ENCODE results near the gene AOC3. TPM values are rescaled to one million over a fixed set of nuclear protein-coding genes. Genes with fewer than 3 reads are reported as not detected.
"Not testable (repeated sequence)": the region's sequence is repeated elsewhere in the genome, so short reads cannot be mapped to it uniquely, and the experiment has no call there.

AOC3 gene
- polyA plus RNA-seq, 1 donor, result 27.0 TPM

DNA sequence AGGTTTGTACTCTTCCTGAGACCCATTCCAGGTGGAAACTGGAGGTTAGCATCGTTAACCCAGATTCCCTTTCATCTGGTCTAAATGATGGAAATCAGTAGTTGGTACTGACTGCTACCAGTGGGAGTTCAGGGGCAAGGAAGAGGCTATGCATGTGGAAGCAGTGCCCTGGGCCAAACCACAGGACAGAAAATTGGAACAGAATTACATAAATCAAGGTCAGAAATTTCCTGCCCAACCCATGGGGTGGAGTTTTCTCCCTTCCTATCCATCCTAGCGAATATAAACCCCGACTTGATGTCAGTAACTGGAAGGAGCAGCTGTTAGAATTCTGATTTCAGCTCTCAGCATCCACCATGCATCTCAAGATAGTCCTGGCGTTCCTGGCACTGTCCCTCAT, 6.7 kb upstream of the AOC3 start, which contains the start of gene AOC2:
Gene AOC2, plus strand, starts transcription at position 310 of the 400 bp plus-strand sequence. Its CDS starts 47 bp downstream, at position 357.
- DNase-seq, result no peak

DNA sequence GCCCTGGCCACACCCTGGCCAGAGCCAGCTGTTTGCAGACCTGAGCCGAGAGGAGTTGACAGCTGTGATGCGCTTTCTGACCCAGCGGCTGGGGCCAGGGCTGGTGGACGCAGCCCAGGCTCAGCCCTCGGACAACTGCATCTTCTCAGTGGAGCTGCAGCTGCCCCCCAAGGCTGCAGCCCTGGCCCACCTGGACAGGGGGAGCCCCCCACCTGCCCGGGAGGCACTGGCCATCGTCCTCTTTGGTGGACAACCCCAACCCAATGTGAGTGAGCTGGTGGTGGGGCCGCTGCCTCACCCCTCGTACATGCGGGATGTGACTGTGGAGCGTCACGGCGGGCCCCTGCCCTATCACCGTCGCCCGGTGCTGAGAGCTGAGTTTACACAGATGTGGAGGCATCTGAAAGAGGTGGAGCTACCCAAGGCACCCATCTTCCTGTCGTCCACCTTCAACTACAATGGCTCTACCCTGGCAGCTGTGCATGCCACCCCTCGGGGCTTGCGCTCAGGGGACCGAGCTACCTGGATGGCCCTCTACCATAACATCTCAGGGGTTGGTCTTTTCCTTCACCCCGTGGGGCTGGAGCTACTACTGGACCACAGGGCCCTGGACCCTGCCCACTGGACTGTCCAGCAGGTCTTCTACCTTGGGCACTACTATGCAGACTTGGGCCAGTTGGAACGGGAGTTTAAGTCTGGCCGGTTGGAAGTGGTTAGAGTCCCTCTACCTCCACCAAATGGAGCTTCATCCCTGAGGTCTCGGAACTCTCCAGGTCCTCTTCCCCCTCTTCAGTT, 6.0 kb upstream of the AOC3 start:
- no peak for DNase-seq

DNA sequence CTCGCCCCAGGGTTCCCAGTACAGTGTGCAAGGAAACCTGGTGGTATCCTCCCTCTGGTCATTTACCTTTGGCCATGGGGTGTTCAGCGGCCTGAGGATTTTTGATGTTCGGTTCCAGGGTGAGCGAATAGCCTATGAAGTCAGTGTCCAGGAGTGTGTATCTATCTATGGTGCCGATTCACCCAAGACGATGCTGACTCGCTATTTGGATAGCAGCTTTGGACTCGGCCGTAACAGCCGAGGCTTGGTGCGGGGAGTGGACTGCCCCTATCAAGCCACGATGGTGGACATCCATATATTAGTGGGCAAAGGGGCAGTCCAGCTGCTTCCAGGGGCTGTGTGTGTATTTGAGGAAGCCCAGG, 5.5 kb upstream of the AOC3 start:
- DNase-seq, result no peak

DNA sequence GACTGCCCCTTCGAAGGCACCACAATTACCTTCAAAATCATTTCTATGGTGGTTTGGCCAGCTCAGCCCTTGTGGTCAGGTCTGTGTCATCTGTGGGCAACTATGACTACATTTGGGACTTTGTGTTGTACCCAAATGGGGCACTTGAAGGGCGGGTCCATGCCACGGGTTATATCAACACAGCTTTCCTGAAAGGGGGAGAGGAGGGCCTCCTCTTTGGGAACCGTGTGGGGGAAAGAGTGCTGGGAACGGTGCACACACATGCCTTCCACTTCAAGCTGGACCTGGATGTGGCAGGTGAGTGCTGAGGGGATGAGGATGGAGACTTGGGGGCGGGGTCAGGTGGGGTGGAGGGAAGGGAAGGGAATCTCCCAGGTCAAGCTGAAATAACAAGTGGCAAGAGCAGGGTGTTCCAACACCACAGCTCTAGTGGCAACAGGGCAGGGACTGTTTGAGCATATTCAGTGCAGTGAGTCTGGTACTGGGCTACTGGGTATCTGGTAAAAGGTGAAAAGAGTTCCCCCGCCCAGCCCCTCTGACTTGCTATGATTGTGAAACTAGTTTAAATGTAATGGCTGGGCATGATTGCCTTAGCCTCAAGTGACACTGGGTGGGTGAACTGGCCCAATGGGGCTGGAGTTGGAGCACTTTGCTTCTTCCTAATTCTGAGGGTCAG, 4.9 kb upstream of the AOC3 start:
- no peak for DNase-seq

DNA sequence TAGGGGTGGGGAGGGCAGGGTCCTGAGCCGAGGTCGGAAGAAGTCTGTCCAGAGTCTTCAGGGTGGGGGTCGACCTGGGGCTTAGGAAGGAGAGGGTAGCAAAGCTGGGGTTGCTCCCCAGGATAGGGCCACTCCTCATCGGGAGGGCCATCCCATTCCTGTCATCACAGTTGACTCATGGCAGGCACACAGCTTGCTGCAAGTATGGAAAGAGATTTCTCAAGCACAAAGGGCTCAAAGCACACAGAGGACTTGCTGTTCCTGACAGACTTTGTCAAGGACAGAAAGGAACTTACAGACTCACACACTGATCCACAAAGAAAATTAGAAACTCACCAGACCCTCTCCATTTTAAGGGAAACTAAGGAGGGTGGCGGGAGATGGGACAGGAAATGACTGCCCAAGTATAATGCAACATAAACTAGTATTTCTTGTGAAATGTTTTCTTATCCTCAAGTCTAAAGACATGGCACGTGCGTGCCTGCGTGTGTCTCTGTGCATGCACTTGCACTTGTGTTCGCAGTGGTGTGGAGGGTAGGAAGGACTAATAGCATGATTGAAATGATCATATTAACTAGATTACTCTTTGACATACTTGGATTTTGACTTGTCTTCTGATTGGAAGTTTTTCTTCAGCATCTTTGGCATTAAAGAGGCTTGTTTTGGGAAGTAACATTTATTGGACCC, 4.3 kb upstream of the AOC3 start:
- DNase-seq, result no peak

DNA sequence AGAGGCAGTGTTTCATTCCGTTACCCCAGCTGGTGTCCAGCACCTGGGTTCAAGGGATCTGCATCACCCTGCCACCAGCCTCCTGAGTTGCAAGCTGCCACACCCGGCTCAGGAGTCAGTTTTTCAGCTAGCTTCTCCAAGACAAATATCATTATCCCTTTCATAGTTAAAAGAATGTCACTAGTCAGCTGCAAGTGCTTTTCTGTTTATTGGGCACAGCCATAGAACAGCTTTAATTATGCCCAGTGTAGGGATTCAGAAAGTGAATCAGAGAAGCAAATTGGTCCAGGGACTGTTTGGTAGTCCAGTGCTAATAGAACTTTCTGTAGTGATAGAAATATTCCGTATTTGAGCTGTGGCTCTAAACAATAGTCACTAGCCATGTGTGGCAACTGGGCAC, 2.9 kb upstream of the AOC3 start:
- DNase-seq, result no peak

DNA sequence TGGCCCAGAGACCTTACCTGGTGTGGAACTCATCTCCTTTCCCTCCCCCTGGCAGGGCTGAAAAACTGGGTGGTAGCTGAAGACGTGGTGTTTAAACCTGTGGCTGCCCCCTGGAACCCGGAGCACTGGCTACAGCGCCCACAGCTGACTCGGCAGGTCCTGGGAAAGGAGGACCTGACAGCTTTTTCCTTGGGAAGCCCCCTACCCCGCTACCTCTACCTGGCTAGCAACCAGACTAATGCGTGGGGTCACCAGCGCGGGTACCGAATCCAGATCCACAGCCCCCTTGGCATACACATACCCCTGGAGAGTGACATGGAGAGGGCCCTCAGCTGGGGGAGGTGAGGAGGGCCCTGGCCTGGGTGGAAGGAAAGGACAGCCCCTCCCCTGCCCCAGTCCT, 2.0 kb upstream of the AOC3 start:
- no peak for DNase-seq

DNA sequence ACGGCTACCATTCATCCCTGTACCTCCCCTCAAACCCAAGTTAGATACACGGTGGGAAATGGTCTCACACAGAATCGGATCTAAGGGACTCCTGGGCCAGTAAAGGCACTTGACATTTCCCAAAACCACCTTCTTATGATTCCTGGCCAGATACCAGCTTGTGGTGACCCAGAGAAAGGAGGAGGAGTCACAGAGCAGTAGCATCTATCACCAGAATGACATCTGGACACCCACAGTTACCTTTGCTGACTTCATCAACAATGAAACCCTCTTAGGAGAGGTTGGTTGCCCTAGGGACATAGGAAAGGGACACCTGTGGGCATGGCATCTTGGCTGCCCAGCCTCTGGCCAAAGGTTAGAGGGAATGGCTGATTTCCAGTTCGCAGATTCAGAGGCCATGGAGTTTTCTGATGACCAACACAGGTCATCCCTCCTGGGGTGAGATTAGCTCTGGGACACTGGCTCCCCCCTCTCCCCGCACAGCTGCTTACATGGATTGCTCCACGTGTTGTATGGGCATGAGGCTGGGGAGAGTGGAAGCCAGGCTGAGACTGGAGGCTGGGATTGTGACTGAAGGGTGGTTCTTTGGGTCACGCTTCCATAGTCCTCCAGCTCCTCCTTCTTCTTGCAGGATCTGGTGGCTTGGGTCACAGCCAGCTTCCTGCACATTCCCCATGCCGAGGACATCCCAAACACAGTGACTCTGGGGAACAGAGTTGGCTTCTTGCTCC, 1.4 kb upstream of the AOC3 start:
- DNase-seq, result no peak

DNA sequence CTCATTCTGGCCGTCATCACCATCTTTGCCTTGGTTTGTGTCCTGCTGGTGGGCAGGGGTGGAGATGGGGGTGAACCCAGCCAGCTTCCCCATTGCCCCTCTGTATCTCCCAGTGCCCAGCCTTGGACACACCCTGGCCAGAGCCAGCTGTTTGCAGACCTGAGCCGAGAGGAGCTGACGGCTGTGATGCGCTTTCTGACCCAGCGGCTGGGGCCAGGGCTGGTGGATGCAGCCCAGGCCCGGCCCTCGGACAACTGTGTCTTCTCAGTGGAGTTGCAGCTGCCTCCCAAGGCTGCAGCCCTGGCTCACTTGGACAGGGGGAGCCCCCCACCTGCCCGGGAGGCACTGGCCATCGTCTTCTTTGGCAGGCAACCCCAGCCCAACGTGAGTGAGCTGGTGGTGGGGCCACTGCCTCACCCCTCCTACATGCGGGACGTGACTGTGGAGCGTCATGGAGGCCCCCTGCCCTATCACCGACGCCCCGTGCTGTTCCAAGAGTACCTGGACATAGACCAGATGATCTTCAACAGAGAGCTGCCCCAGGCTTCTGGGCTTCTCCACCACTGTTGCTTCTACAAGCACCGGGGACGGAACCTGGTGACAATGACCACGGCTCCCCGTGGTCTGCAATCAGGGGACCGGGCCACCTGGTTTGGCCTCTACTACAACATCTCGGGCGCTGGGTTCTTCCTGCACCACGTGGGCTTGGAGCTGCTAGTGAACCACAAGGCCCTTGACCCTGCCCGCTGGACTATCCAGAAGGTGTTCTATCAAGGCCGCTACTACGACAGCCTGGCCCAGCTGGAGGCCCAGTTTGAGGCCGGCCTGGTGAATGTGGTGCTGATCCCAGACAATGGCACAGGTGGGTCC, 607 bp downstream of the AOC3 start:
- DNase-seq, result not testable (repeated sequence)

DNA sequence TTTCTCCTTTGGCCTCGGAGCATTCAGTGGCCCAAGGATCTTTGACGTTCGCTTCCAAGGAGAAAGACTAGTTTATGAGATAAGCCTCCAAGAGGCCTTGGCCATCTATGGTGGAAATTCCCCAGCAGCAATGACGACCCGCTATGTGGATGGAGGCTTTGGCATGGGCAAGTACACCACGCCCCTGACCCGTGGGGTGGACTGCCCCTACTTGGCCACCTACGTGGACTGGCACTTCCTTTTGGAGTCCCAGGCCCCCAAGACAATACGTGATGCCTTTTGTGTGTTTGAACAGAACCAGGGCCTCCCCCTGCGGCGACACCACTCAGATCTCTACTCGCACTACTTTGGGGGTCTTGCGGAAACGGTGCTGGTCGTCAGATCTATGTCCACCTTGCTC, 1.4 kb downstream of the AOC3 start:
- DNase-seq, result no peak

DNA sequence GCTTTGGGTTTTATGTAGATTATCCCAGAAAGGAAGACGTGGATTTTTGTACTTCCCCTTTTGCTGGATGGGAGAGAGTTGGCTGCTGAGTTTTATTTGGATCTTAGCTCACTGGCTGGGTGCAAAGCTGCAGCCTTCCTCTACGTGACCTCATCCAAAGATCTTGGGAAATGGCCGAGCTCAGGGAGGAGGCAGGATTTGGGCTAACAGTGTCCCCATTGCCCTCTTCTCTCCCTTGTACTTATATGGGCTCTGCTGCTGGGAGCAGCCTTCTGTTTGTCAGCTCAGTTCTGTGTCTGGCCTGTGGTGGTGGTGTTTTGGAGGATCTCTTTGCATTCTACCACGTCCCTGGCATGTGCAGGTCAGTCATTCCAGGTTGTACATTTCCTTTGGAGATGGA, 2.0 kb downstream of the AOC3 start:
- DNase-seq, result no peak

DNA sequence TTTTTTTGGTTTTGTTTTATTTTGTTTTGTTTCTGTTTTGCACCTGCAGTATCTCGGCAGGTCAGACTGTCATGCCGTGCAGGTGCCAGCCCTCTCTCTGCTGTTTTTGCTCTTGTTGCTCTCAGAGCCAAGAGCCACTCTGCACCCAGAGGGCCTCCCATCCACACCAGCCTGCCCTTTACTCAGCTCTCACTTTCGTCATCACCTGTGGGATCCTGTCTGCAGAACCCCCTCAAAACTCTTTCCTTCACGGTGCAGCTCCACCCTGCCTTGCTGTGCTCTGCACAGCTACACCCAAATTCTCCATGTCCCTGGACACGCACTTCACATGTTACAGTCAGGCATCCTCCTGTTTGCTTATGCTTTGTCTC, 2.6 kb downstream of the AOC3 start:
- no peak for DNase-seq

DNA sequence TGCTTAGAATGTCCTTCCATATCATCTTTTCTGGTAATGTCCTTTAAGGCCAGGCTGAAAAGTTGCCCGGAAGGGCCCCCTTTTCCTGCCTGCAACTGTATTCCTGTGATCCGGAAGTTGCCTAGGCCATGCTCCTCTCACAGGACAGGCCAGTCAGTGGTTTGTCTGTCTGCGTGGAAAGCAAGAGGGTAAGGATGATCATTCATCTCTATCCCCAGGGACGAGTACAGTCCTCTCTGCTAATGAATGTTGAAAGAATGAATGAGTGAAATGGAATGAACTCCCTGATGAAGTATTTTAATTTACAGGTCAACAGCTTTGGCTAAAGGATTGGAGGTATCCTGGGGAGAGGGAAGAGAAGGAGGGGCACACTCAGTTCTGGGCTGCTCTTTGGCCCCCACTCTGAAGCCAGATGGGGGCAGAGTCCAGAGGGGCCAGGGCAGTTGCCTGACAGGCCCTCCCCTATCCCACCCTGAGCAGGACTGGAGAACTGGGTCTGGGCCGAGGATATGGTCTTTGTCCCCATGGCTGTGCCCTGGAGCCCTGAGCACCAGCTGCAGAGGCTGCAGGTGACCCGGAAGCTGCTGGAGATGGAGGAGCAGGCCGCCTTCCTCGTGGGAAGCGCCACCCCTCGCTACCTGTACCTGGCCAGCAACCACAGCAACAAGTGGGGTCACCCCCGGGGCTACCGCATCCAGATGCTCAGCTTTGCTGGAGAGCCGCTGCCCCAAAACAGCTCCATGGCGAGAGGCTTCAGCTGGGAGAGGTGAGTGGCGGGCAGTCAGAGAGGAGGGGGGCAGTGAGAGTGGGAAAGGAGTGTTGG, 3.2 kb downstream of the AOC3 start:
- no peak for DNase-seq

DNA sequence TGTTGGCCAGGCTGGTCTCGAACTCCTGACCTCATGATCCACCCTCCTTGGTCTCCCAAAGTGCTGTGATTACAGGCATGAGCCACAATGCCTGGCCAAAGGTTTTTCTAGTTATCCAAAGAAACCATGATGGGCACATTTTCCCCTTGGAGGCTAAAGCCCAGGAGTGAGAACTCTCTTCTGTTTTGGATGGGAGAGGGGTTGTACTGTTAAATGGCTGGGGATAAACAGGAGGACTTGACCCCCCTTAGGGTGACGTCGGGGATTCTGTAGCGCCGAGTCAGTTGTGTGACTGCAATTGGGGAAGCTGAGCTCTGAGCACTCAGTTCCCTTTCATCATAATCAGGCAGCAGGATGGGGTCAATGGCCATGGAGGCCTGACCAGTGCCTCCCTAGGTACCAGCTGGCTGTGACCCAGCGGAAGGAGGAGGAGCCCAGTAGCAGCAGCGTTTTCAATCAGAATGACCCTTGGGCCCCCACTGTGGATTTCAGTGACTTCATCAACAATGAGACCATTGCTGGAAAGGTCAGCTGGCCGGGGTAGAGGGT, 4.1 kb downstream of the AOC3 start:
- no peak for DNase-seq

DNA sequence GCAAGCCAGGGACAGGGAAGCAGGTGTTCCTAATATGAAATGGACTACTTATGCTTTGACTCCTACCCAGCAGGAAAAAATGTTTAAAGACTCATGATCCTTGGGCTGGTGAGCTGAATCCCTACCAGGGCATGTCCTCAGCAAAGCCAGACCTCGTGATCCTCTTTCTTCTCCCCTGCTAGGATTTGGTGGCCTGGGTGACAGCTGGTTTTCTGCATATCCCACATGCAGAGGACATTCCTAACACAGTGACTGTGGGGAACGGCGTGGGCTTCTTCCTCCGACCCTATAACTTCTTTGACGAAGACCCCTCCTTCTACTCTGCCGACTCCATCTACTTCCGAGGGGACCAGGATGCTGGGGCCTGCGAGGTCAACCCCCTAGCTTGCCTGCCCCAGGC, 5.1 kb downstream of the AOC3 start:
- not testable (repeated sequence) for DNase-seq

DNA sequence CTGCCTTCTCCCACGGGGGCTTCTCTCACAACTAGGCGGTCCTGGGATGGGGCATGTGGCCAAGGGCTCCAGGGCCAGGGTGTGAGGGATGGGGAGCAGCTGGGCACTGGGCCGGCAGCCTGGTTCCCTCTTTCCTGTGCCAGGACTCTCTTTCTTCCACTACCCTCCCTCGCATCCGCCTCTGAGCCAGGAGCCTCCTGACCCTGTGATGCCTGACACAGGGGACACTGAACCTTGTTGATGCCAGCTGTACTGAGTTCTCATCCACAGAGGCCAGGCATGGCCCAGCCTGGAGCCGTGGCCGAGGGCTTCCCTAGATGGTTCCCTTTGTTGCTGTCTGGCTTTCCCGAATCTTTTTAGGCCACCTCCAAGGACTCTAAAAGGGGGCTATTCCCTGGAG, 5.5 kb downstream of the AOC3 start:
- DNase-seq, result not testable (repeated sequence)

DNA sequence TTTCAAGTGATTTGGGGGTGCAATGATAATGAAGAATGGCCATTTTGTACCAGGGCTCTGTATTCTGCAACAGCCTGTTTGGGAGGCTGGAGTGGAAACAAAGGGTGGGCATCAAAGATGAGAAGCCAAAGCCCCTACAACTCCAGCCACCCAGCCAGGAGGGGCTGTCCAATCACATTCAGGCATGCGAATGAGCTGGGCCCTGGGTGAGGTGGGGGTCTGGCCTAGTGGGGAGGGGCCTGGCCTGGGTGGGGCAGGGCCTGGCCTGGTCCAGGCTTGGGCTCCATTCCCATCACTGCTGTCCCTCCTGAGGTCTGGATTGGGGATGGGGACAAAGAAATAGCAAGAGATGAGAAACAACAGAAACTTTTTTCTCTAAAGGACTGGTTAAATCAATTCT, 6.4 kb downstream of the AOC3 start:
- DNase-seq, result no peak

DNA sequence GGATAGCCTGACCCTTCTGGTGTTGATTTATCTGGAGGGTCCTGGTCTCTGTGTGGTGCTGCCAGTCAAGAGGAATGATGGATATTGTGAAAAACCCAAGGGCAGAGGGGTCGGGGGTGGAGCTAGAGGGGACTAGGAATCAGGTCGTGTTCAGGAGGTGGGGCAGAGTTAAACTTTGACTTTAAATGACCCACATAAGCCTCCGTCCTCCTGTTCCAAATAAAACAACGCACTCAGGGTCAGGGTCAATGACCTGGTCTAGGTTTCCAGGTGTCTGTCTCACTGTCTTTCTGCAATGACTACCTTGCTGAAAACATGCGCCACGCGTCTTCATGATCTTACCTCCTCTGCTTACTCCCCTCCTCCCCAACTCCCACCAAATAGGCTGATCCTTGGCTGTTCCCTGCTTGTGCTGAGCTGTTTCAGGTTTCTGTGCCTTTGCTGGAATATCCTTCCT, 14.7 kb downstream of the AOC3 start:
- no peak for DNase-seq

DNA sequence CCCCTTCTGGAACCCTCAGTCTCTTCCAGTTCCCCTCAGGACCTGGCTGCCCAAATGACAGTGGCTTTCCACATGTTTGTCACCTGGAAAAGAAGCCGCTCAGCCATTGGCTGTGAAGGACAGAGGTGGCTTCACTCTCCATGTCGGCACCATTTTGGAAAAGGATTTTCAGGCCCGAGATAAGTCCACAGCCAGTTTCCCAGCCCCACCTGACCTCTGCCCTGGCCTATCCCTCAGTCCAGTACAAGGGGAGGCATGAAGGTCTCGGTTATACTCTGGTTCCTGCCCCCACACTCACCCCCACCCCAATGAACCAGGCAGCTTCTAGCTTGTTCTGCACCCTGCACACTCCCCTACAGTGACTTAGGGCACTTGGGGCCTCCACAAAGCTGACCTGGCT, 15.2 kb downstream of the AOC3 start:
- no peak for DNase-seq
